ENCODE results near the gene AFMID. TPM values are rescaled to one million over a fixed set of nuclear protein-coding genes. Genes with fewer than 3 reads are reported as not detected.

Gene AFMID
- total RNA-seq, 1 experiment from 2014 or later, result 45.1 TPM

DNA sequence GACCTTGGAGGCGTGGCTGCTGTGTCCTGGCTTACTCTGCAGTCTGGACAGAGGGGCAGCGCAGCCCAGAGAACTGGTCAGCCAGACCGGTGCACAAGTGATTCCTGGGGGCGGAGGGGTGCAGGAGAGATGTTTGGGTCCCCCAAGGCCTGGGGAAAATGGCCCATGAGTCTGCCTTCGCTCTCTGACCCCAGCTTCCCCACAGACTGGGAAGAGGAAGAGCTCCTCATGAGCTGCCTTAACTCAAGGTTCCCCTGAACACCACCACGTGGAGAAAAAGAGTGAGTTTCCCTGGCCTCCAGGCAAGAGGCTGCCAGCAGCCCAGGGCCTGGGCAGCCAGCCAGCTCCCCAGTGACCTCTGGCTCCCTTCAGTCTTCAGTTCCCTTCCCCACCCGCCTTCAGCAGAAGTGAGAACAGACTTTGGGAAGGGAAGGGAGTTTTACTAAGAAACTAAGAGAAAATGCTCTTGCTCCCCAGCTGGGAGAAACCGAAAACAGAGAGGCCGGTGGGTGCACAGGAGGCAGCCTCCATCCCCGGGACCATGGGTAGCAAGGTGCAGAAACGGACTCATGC is 42.9 kb upstream of the AFMID start (continued):
- TF ChIP-seq, protein P1, sequence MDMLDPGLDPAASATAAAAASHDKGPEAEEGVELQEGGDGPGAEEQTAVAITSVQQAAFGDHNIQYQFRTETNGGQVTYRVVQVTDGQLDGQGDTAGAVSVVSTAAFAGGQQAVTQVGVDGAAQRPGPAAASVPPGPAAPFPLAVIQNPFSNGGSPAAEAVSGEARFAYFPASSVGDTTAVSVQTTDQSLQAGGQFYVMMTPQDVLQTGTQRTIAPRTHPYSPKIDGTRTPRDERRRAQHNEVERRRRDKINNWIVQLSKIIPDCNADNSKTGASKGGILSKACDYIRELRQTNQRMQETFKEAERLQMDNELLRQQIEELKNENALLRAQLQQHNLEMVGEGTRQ (CRISPR knock-in tag; IDR thresholded peaks at IDR 0.05), result no peak
- TF ChIP-seq HMGA2 (CRISPR knock-in tag; IDR thresholded peaks at IDR 0.05), result no peak
- no peak for TF ChIP-seq ZNF232 (CRISPR knock-in tag; IDR thresholded peaks at IDR 0.05)
- TF ChIP-seq, protein P2, sequence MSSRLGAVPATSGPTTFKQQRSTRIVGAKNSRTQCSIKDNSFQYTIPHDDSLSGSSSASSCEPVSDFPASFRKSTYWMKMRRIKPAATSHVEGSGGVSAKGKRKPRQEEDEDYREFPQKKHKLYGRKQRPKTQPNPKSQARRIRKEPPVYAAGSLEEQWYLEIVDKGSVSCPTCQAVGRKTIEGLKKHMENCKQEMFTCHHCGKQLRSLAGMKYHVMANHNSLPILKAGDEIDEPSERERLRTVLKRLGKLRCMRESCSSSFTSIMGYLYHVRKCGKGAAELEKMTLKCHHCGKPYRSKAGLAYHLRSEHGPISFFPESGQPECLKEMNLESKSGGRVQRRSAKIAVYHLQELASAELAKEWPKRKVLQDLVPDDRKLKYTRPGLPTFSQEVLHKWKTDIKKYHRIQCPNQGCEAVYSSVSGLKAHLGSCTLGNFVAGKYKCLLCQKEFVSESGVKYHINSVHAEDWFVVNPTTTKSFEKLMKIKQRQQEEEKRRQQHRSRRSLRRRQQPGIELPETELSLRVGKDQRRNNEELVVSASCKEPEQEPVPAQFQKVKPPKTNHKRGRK (CRISPR knock-in tag; IDR thresholded peaks at IDR 0.05; ENCODE audit: borderline replicate concordance), result no peak
- no peak for TF ChIP-seq JUN (CRISPR knock-in tag; IDR thresholded peaks at IDR 0.05)
- TF ChIP-seq NR2C2 (CRISPR knock-in tag; IDR thresholded peaks at IDR 0.05), result no peak

DNA sequence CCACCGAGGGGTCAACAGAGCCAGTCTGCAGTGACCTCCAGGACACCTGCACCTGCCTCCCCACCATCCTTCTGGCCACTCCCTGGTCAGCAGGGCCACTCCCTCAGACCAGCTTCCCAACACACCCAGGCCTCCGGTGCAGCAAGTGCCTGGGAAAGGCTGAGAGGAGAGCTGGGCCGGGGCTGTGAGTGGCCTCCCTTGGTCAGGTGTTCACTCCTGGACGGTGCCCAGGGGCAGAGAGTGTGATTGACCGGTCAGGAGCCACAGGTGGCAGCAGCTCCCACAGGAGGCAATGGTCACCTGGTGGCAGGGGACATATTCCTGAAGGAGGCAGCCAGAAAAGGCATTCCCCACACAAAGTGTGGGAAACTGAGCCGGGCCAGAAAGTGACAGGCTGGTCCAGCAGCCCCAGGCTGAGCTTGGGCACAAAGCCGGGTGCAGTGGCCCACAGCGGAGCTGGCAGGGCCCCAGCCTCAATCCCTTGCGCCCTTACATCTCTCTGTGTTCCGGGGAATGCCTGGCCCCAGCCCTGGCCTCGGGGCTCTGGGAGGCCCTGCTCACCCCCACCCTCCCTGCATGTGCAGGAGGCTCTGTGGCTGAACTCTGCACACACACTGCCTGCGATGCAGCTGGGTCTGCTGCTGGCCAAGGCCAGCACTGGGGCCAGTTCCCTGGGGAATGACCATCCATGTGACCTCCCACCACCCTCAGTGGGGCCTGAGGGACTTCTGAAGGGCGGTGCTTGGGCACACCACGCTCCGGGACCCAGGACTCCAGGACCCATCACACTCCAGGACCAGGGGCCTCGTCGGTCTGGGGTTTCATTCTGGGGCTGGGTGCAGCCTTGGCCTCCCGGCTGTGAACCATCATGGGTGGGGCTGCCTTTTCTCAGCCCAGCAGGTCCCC is 42.2 kb upstream of the AFMID start:
- POLR2A ChIA-PET, result interaction anchor here (0.7 kb wide), 1 partner anchor 440 kb away, joined by 4 read pairs; no protein-coding TSS in a partner anchor
- Mint-ChIP-seq H3K36me3 (no peaks in the 10 kb centered on the region), H3K27me3 (ENCODE audit: low read depth) (0 out of 2 replicates have a peak, but pooled peaks cover 3% of the 10 kb centered on the region), H3K4me1 (peaks cover 2% of the 10 kb centered on the region), H3K4me3 (no peak overlapping the region), H3K27ac (no peak overlapping the region), H3K9me3 (no peaks in the 10 kb centered on the region)
- no peak for ATAC-seq
- DNase-seq (ENCODE audit: low spot score), result no peak
- CTCF ChIA-PET, result interaction anchor here (0.8 to 1.9 kb wide), 2 partner anchors 30 to 1622 kb away, joined by 3 to 8 read pairs; no protein-coding TSS in a partner anchor
- TF ChIP-seq, protein P3, sequence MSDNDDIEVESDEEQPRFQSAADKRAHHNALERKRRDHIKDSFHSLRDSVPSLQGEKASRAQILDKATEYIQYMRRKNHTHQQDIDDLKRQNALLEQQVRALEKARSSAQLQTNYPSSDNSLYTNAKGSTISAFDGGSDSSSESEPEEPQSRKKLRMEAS (CRISPR knock-in tag; IDR thresholded peaks at IDR 0.05), result no peak
- peak; percentile 22; the same call in 1 of the 2 replicates for TF ChIP-seq GABPB1 (CRISPR knock-in tag; IDR thresholded peaks at IDR 0.05)

DNA sequence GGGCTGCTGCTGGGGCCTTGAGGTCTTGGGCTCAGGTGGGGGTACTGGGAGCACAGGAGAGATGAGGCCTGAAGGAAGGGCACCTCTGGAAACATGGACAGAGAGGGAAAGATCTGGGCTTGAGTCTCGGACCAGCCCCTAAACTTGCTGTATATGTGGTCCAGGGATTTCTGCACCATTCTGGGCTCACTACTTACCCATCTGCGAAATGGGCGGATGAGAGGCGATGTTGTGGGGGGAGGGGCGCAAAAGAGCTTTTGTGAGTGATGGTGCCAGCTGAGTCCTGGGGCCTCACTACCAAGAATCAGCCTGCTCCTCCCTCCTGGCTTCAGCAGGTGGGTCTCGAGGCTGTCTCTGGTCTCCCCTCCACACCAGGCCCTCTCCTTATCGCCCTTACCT is 40.7 kb upstream of the AFMID start:
- CTCF ChIA-PET, result no interaction called here
- H3K27ac Mint-ChIP-seq, result no peak overlapping the region

DNA sequence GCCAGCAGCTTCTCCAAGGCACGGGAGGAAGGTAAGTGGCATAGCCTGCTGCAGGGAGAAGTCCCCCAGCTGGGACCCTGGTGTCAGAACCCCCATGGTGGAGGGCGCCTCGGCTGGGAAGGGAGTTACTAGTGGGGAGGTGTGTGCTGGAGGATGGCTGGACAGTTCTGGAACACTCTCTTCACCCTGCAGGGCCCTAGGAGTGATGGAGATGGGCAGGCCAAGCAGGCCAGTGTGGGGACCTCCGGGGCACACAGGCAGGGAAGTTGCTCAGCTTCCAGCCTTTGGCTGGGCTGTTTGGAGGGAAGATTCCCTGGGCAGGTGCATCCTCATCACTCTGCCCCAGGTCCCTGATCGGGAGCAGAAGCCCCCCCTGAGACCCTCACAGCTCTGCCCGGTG is 40.3 kb upstream of the AFMID start:
- H3K4me1 Mint-ChIP-seq, result no peaks in the 10 kb centered on the region
- ATAC-seq (no peak), DNase-seq (ENCODE audit: low spot score) (no peak)
- no peak overlapping the region for H3K27ac Mint-ChIP-seq
- POLR2A ChIA-PET, result no interaction called here
- H3K36me3 Mint-ChIP-seq, result no peaks in the 10 kb centered on the region
- no peaks in the 10 kb centered on the region for H3K9me3 Mint-ChIP-seq
- CTCF ChIA-PET, result no interaction called here
- no peaks in the 10 kb centered on the region for H3K27me3 Mint-ChIP-seq (ENCODE audit: low read depth)
- H3K4me3 Mint-ChIP-seq, result no peak overlapping the region
- TF ChIP-seq NR1H2 (CRISPR knock-in tag; IDR thresholded peaks at IDR 0.05), result no peak
- TF ChIP-seq RELA (CRISPR knock-in tag; IDR thresholded peaks at IDR 0.05; ENCODE audit: borderline replicate concordance), result no peak
- TF ChIP-seq, protein P4, sequence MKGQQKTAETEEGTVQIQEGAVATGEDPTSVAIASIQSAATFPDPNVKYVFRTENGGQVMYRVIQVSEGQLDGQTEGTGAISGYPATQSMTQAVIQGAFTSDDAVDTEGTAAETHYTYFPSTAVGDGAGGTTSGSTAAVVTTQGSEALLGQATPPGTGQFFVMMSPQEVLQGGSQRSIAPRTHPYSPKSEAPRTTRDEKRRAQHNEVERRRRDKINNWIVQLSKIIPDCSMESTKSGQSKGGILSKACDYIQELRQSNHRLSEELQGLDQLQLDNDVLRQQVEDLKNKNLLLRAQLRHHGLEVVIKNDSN (CRISPR knock-in tag; IDR thresholded peaks at IDR 0.05), result no peak
- TF ChIP-seq ZNF671 (CRISPR knock-in tag; IDR thresholded peaks at IDR 0.05), result no peak
- no peak for TF ChIP-seq NFE2L1 (CRISPR knock-in tag; IDR thresholded peaks at IDR 0.05)
- TF ChIP-seq, protein P5, sequence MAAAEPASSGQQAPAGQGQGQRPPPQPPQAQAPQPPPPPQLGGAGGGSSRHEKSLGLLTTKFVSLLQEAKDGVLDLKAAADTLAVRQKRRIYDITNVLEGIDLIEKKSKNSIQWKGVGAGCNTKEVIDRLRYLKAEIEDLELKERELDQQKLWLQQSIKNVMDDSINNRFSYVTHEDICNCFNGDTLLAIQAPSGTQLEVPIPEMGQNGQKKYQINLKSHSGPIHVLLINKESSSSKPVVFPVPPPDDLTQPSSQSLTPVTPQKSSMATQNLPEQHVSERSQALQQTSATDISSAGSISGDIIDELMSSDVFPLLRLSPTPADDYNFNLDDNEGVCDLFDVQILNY (CRISPR knock-in tag; IDR thresholded peaks at IDR 0.05), result no peak
- TF ChIP-seq SMAD4 (CRISPR knock-in tag; IDR thresholded peaks at IDR 0.05), result no peak
- TF ChIP-seq GTF2I (CRISPR knock-in tag; conservative IDR thresholded peaks at IDR 0.05), result no peak
- TF ChIP-seq, protein P6, sequence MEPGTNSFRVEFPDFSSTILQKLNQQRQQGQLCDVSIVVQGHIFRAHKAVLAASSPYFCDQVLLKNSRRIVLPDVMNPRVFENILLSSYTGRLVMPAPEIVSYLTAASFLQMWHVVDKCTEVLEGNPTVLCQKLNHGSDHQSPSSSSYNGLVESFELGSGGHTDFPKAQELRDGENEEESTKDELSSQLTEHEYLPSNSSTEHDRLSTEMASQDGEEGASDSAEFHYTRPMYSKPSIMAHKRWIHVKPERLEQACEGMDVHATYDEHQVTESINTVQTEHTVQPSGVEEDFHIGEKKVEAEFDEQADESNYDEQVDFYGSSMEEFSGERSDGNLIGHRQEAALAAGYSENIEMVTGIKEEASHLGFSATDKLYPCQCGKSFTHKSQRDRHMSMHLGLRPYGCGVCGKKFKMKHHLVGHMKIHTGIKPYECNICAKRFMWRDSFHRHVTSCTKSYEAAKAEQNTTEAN (CRISPR knock-in tag; IDR thresholded peaks at IDR 0.05), result no peak
- TF ChIP-seq, protein P3 (CRISPR knock-in tag; IDR thresholded peaks at IDR 0.05), result no peak
- TF ChIP-seq TCF7 (CRISPR knock-in tag; IDR thresholded peaks at IDR 0.05; ENCODE audit: low read depth), result no peak
- TF ChIP-seq JUN (CRISPR knock-in tag; IDR thresholded peaks at IDR 0.05), result no peak
- TF ChIP-seq, protein P7, sequence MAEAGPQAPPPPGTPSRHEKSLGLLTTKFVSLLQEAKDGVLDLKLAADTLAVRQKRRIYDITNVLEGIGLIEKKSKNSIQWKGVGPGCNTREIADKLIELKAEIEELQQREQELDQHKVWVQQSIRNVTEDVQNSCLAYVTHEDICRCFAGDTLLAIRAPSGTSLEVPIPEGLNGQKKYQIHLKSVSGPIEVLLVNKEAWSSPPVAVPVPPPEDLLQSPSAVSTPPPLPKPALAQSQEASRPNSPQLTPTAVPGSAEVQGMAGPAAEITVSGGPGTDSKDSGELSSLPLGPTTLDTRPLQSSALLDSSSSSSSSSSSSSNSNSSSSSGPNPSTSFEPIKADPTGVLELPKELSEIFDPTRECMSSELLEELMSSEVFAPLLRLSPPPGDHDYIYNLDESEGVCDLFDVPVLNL (CRISPR knock-in tag; IDR thresholded peaks at IDR 0.05; ENCODE audit: borderline replicate concordance, low read depth), result no peak
- TF ChIP-seq JAZF1 (CRISPR knock-in tag; IDR thresholded peaks at IDR 0.05), result no peak

More for the DNA sequence above, 40.7 kb upstream of the AFMID start:
- POLR2A ChIA-PET, result no interaction called here
- Mint-ChIP-seq H3K4me1 (no peaks in the 10 kb centered on the region), H3K9me3 (no peaks in the 10 kb centered on the region), H3K27me3 (ENCODE audit: low read depth) (0 out of 2 replicates have a peak, but pooled peaks cover 1% of the 10 kb centered on the region), H3K36me3 (no peaks in the 10 kb centered on the region), H3K4me3 (no peak overlapping the region)
- no peak for ATAC-seq
- DNase-seq (ENCODE audit: low spot score), result no peak
- no peak for TF ChIP-seq CREB1 (CRISPR knock-in tag; IDR thresholded peaks at IDR 0.05)
- 0 out of 2 replicates have a peak, but pooled peaks have one; percentile 22 for TF ChIP-seq GTF2I (CRISPR knock-in tag; conservative IDR thresholded peaks at IDR 0.05)
